Measurements from ENCODE around the gene PRELP.

DNA sequence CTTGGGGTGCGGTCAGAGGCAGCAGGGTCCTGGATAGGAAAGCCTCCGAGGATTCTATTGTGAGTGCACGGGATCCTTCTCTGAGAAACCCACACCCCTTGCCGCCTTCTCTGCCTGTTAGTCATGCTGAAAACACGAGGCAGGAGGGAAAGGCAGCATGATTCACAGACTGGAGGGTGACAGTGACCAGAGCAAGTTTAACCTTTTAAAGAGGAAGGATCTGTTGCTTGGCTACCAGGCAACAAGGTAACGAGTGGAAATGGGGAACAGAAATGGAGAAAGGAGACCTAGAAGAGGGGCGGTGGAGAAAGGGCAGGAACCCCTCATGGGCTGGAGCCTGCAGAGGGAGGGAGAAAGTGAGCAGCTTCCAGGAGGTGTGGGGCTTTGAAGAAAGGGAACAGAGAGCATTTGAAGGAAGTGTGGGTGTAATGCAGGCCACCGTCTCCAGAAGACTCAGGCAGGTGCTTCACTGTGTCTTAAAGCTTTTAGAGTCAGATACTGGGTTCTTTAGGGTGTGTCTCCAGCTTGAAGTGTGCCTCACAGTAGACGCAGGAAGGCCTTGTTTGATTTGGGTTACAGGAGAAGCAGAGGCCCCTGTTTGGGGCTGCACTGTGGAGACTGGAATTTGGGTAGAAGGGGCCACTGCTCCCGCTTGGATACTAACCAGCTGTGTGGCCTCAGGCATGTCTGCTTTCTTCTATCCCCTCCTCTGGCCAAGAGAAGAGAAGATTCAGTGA lies 37.4 kb downstream of the PRELP start:
- TF ChIP-seq ZNF274 (IDR thresholded peaks at IDR 0.05; ENCODE audit: low read depth, low read length): no peak
- no peak for TF ChIP-seq YY1 (IDR thresholded peaks at IDR 0.05; ENCODE audit: insufficient read depth, insufficient read length)
